Muscle layer of colon (tissue), 2 donors: Measurements from ENCODE around the gene ANKRD44.
"Not testable (repeated sequence)": the region's sequence is repeated elsewhere in the genome, so short reads cannot be mapped to it uniquely, and the experiment has no call there.

Experiments used
- H3K27ac ChIP-seq: one replicate; pipeline ENCODE4 v1.7.0; 2013; ENCODE audit warnings: low read depth, mild to moderate bottlenecking, low read length, moderate library complexity
- H3K27me3 ChIP-seq, 2 donors: one replicate each; pipeline ENCODE4 v1.7.0; 2013; ENCODE audit warnings: low read length in 2 of 2, mild to moderate bottlenecking in 2 of 2; ENCODE audit not compliant: insufficient read depth in 2 of 2, control insufficient read depth in 1 of 2
- H3K36me3 ChIP-seq: one replicate; pipeline ENCODE4 v1.7.0; 2013; ENCODE audit warnings: mild to moderate bottlenecking, low read length; ENCODE audit not compliant: insufficient read depth
- H3K4me1 ChIP-seq: one replicate; pipeline ENCODE4 v1.7.0; 2013; ENCODE audit warnings: mild to moderate bottlenecking, low read length; ENCODE audit not compliant: insufficient read depth
- H3K4me3 ChIP-seq, 2 donors: one replicate each; pipeline ENCODE4 v1.7.0; 2013; ENCODE audit warnings: low read length in 2 of 2, low read depth in 1 of 2, mild to moderate bottlenecking in 1 of 2, moderate library complexity in 1 of 2
- H3K9ac ChIP-seq: one replicate; pipeline ENCODE4 v1.7.0; 2013; ENCODE audit warnings: low read length
- H3K9me3 ChIP-seq: one replicate; pipeline ENCODE4 v1.7.0; 2013; ENCODE audit warnings: mild to moderate bottlenecking, low read length
- donor health status: abdominal sarcoma.
- donor health status: Adenocarcinoma of cecum.

ANKRD44 gene

GRCh38 chr2:197300139-197300538, 10.4 kb downstream of the ANKRD44 start:
- Histone ChIP-seq H3K9me3 (no peaks in the 10 kb centered on the region), H3K27ac (no peak overlapping the region), H3K36me3 (no peaks in the 10 kb centered on the region), H3K4me3 (no peak overlapping the region), H3K27me3 (no peaks in the 10 kb centered on the region), H3K4me1 (peaks cover 8% of the 10 kb centered on the region), H3K9ac (no peak overlapping the region)

DNA sequence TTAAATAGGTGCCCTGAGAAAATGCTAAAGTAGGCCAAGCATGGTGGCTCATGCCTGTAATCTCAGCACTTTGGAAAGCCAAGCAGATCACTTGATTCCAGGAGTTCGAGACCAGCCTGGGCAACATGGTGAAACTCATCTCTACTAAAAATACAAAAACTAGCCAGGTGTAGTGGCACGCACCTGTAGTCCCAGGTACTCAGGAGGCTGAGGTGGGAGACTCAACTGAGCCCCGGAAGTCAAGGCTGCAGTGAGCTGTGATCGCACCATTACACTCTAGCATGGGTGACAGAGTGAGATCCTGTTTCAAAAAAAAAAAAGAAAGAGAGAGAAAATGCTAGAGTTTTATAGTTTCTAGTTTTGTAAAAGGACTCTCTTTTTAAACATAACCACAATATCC, 12.0 kb downstream of the ANKRD44 start:
- Histone ChIP-seq H3K4me1 (peaks cover 23% of the 10 kb centered on the region), H3K27ac (no peak overlapping the region), H3K9me3 (no peaks in the 10 kb centered on the region), H3K27me3 (no peaks in the 10 kb centered on the region), H3K9ac (no peak overlapping the region), H3K4me3 (no peak overlapping the region), H3K36me3 (no peaks in the 10 kb centered on the region)

GRCh38 chr2:197297772-197298318, 12.7 kb downstream of the ANKRD44 start:
- Histone ChIP-seq H3K9ac (no peak overlapping the region), H3K27ac (no peak overlapping the region), H3K4me3 (no peak overlapping the region), H3K36me3 (no peaks in the 10 kb centered on the region), H3K27me3 (no peaks in the 10 kb centered on the region), H3K9me3 (no peaks in the 10 kb centered on the region), H3K4me1 (peaks cover 31% of the 10 kb centered on the region)

DNA sequence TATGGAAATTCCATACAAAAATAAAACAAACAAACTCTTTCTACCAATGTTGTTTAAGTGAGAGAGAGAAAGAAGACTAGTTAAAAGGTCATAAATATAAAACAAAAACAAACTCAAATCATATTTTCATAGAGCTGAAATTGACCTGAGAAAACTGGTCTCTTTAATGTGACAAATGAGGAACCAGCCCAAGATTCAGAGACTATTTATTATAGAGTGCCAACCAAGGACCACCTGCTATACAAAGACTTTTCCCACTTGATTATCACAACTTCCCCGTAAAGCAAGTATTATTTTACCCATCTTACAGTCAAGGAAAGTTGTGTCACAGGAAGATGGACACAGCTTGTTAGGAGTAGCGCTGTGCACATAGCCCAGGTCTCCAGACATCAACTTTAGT, 13.3 kb downstream of the ANKRD44 start:
- no peaks in the 10 kb centered on the region for H3K36me3 ChIP-seq
- no peak overlapping the region for H3K4me3 ChIP-seq
- H3K9ac ChIP-seq = no peak overlapping the region
- peaks cover 35% of the 10 kb centered on the region for H3K4me1 ChIP-seq
- H3K9me3 ChIP-seq = no peaks in the 10 kb centered on the region
- no peak overlapping the region for H3K27ac ChIP-seq
- no peaks in the 10 kb centered on the region for H3K27me3 ChIP-seq

GRCh38 chr2:197296835-197297234, 13.7 kb downstream of the ANKRD44 start:
- H3K36me3 ChIP-seq = no peaks in the 10 kb centered on the region
- H3K4me1 ChIP-seq = peaks cover 35% of the 10 kb centered on the region
- no peaks in the 10 kb centered on the region for H3K9me3 ChIP-seq
- no peak overlapping the region for H3K4me3 ChIP-seq
- H3K27ac ChIP-seq = no peak overlapping the region
- no peak overlapping the region for H3K9ac ChIP-seq
- no peaks in the 10 kb centered on the region for H3K27me3 ChIP-seq

DNA sequence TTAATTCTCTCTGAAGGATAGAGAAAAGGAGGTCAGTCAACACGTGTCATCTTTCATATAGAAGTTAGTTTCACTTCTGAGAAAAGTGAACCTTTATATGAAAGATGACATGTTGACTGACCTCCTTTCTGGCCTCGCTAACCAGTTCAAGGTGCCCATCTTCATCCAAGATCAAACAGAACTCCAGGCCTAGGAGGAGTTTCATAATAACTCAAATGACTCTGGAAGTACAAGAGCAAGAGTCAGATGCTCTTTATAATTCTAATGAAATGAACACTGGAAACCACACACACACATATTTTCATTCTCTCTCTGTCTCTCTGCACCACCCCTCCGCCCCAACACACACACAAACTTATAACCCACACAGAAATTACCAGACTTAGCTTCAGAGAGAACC, 16.3 kb downstream of the ANKRD44 start:
- H3K9me3 ChIP-seq = no peaks in the 10 kb centered on the region
- peaks cover 35% of the 10 kb centered on the region for H3K4me1 ChIP-seq
- no peaks in the 10 kb centered on the region for H3K27me3 ChIP-seq
- peak overlapping the region; percentile 18 for H3K9ac ChIP-seq
- peak overlapping the region; percentile 41 for H3K27ac ChIP-seq
- H3K4me3 ChIP-seq = no peak overlapping the region
- H3K36me3 ChIP-seq = no peaks in the 10 kb centered on the region

DNA sequence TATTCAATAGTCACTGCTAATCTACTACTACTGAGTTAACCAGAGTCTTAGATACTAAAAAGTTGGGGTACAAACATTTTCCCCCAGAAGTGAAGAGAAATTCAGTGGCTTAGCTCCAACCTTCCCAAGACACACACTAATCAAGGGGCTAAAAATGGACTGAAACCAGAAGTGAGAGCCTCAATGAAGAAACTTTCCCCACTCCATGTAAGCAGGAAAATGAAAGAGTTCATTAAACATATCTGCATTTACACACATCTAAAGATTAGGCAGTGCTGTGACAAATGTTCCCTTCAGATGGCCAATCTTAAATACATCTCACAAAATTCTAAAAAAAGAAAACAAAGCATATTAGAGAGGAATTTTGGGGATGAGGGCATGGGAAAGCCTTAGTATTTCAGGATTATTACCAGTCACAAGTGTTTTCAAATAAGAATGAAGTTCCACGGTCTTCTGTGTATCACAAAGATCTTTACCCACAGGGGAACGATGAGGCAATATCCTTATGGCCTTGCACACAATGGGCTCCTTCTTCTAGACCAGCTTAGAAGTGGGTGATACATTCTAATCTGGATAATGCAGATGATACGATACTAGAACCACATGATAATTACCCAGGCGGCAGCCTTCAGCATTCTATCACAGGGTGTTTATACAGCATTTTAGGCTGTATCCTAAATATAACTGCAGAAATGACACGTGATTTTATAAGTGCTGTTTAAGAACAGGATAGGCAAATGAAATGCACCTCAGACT, 17.1 kb downstream of the ANKRD44 start:
- peak overlapping the region; percentile 41 for H3K27ac ChIP-seq
- H3K4me3 ChIP-seq = no peak overlapping the region
- H3K9me3 ChIP-seq = no peaks in the 10 kb centered on the region
- peaks cover 35% of the 10 kb centered on the region for H3K4me1 ChIP-seq
- H3K9ac ChIP-seq = peak overlapping the region; percentile 8
- H3K27me3 ChIP-seq = no peaks in the 10 kb centered on the region
- no peaks in the 10 kb centered on the region for H3K36me3 ChIP-seq

- Histone ChIP-seq H3K4me3 (no peak overlapping the region), H3K27me3 (no peaks in the 10 kb centered on the region), H3K27ac (no peak overlapping the region), H3K9ac (no peak overlapping the region), H3K4me1 (peaks cover 30% of the 10 kb centered on the region), H3K9me3 (no peaks in the 10 kb centered on the region), H3K36me3 (no peaks in the 10 kb centered on the region)
Measured at GRCh38 chr2:197292619-197293018, 18.0 kb downstream of the ANKRD44 start.

DNA sequence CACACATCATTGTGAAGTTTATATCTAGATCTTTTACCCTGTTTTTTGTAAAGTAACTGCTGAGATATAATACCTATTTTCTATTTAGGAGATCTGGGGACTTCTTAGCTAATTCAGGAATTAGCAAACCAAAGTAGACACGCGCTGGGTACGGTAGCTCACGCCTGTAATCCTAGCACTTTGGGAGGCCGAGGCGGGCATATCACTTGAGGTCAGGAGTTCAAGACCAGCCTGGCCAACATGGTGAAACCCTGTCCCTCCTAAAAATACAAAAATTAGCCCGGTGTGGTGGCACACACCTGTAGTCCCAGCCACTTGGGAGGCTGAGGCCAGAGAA, 23.0 kb downstream of the ANKRD44 start:
- not testable (repeated sequence) for H3K27ac ChIP-seq, H3K27me3 ChIP-seq, H3K9ac ChIP-seq, H3K9me3 ChIP-seq, H3K4me3 ChIP-seq, H3K36me3 ChIP-seq
- peaks cover 19% of the 10 kb centered on the region for H3K4me1 ChIP-seq

GRCh38 chr2:197286805-197287595, 23.6 kb downstream of the ANKRD44 start:
- Histone ChIP-seq H3K9me3 (no peaks in the 10 kb centered on the region), H3K4me3 (no peak overlapping the region), H3K27ac (no peak overlapping the region), H3K4me1 (peaks cover 17% of the 10 kb centered on the region), H3K9ac (no peak overlapping the region), H3K27me3 (no peaks in the 10 kb centered on the region), H3K36me3 (no peaks in the 10 kb centered on the region)

DNA sequence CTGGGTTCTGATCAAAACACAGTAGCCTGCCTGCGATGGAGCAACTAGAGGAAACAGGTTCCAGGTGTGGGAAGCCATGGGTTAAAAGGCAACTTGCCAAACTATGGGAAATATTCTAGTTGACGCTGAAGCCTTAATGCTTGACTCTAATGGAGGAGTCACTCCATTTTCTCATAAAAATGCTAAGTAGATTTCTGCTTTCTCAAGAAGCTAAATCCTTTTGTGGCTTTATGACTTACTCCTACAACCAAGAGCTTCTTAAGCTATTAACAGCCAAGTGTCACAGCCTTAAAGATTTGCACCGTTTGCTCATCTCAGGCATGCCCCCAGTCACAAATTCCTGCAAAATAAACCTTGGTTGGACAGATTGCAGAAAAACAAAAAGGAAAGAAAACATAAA, 25.2 kb downstream of the ANKRD44 start:
- no peaks in the 10 kb centered on the region for H3K27me3 ChIP-seq
- H3K27ac ChIP-seq = no peak overlapping the region
- peaks cover 26% of the 10 kb centered on the region for H3K4me1 ChIP-seq
- no peak overlapping the region for H3K4me3 ChIP-seq
- H3K9ac ChIP-seq = no peak overlapping the region
- H3K9me3 ChIP-seq = no peaks in the 10 kb centered on the region
- H3K36me3 ChIP-seq = no peaks in the 10 kb centered on the region
